GM19035 (cell line): Measurements from ENCODE around the gene ERBB4.

Experiments used
- ATAC-seq: cut with Tn5 transposase; IDR thresholded peaks from one replicate; pipeline ENCODE4 v1.9.1; 2021; ENCODE audit not compliant: unreplicated experiment

Gene ERBB4

DNA sequence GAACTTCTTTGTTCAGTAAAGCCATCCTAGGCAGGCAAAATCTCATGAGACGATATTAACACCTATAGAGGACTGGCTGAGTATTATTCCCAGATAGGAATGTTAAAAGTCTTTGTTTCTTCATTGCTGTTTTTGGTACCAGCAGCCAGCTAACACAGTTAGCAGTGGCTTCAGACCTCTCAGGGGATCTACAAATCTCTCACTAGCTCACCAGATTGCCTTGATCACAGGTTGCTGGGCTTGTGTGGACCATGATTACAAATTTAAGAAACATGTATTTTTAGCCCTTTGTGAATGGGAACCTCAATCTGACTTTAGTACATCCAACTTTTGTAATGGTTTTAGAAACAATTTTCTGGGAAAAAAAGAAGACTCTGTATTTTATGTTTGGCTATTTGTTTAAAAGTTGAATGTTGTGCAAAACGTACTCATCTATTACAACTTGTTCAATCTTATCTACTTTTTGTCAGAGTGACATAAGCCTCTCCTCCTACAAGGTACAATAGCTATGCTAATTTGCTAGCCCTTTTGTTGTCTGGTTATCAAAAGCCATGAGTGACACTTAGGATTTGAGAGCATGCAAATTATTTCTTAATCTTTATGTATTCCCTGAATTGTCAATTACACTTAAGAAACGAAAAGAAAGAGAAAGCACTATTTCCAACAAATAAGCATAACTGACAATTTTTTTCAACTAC, 693.1 kb downstream of the ERBB4 start:
- ATAC-seq = no peak

DNA sequence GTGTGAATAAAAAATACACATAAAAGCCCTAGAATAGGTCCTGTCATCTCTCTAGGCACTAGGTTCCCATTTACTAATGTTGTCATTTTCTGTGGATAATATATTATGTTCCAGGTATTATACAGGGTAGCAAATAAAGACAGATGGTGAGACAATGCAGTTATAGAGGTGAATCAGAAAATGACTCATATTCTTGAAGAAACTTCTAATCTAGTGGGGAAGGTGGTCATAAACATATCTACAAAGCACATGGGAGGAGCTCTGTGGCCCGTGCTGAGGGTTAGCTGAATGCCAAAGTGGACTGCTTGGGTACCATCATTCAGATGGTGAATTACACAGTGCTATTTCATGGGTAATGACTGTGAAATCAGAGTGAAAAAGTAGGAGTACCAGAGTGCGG, 700.9 kb downstream of the ERBB4 start:
- no peak for ATAC-seq

DNA sequence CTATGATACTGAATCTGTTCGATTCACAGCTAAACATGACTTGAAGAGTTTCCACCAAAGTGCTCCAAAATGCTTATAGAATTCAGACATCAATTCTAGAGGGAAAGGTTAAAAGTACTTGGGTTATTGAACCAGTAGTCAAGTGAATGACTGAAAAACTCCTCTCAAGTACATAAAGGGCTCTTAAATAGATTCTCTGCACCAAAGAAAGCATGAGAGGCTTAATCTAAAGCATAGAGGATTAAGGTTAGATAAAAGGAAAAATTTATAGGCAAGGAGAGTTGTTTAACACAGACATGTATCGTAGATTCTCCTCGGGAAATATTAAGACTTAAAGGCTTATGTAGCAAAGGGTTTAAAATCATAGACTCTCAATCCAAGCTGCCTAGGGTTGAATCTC, 701.4 kb downstream of the ERBB4 start:
- ATAC-seq = no peak

DNA sequence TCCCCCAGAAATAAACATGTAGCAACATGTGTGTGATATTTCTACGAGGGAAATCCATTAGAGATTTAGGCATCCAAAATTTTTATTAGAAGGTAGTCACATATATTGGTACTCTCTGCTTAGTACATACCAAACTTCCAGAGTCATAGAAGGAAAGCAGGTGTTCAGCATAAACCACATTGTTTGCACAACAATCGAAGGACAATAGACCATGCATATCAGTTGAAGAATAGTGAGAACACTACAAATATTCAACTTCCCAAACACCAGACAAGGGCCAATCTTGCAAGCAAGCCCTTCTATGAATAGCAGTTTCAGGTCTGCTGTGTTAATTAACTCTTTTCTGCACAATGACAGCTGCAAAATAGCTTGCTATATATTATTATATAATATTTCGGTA, 702.2 kb downstream of the ERBB4 start:
- no peak for ATAC-seq

DNA sequence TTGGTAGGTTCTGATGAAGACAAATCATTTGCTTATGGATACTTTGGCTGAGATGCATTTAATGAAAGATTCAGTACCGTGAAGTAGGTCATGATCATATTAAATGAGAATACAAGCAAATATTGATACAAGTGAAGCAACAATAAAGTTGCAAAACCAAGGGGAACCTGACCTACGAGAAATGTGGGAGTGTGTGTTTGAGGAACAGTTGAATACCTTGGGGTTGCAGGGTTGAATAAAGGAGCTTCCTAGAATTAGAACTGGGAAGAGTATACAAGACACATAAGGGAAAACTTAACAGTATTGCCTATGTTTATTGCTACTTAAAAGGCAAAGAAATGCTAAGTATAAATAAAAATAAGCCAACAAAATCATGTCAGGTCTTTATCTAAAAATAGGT, 702.9 kb downstream of the ERBB4 start:
- no peak for ATAC-seq

DNA sequence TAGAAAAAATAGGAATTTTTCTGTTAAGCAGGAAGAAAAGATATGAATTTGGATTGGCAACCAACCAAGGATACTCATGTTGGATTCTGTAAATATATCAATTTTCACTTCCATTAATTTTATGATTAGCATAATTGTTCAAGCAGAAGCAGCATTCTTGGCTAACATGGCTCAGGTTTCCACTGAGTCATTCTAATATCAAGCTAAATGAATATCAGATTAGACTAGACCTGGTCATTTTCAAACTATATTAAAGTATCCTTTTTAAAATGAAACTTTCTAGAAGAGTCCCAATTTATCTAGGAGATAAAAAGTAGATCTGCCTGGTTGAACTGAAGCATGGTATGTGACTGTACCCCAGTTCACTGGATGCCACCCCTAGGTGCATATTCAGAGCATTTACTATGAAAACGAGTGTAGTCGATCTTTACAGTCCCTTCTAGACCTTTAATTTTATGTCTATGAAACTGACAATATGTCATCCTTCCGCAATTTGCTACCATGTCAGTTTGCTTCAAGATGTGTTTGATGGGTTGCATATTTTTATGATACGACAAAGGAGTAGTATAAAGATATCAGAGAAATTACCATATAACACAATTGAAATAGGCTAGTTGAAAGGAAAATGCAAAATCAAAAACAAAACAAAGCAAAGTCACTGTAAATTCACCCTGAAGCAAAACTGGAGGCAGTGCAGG, 704.9 kb downstream of the ERBB4 start:
- ATAC-seq = no peak

DNA sequence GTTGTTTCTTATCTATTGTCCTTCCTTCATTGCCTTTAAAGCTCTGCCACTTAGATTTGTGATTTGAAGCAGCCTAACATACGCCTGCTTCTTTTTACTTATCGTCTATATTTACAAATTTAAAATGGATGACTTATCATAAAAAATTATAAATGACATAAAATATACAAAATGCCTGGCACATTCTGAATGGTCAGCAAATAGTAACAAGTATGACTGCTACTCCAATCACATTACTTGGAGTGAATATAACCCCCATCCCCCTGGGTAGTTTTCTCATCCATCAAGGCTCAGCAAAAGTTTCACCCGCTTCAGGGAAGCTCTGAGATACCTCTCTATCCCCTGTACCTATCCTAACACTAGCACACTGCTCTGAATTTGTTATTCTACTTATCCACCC, 708.9 kb downstream of the ERBB4 start:
- no peak for ATAC-seq

DNA sequence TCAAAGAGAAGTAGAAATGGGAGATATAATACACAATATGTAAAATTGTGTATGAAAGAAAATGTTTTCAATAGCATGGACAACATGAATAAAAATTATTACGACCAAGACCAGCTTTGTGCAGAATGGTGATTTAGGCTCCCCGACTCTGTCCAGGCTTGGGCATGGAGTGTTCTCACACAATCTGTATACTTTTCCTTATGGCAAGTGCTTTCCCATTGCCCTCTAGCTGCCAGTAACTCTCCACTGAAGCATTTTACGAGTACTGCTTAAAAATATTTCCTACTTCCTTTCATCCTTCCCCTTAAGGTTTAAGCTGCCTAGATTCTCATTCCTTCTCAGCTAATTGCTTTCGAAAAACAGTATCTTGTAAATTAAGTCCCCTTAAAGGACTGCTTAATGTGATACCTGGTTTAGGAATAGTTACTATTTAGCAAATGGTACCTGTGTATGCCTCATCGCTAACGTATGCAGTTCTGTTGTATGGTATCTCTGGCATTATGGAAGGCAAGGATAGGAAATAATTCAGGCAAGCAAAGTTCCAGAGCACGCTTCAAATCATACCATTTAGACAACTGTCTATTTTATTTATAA, 714.6 kb downstream of the ERBB4 start:
- no peak for ATAC-seq

DNA sequence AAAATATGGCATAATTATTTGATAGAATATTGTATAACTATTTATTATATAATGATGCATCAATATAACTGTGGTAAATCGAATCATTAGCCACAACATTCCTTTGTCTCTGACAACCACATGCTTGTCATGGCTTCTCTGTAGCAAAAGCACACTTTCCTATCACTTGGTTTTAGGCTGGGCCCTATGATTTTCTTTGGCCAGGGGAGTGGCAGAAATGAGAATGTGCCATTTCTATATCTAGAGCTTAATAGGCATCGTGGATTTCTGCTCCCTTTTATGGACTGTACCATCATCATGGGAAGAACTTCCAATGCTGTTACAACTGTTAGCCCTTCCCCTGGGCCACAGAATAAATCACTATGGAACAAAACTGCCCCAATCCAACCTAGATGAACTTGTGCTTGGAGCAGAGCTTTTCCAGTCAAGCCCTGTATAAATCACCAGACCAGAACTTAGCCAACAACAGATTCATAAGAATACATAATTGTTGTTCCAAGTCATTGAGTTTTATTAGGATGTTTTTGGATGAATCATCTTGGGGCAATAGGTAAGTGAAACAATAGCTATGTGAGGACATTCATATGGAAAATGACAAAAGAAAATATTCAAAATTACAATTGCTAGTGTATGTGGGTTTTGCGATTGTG, 715.8 kb downstream of the ERBB4 start:
- ATAC-seq = no peak

DNA sequence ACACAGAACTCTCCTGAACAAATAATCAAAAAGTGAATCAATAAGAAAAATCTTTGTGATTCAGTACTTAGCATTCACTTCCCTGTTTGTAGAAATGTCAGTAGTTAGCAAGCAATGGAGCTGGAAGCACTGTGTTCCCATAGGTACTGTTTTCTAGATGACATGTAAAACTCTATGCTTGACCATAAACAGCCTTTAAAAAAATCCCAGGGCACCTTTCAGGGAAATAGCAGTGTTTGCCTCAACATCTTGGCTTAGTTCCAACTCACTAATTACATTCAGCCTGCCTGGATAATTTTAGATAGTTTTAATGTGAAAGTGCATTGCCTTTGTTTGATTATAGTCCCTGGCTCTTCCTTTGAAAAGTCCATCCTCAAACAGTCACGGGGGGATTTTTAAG, 721.8 kb downstream of the ERBB4 start:
- no peak for ATAC-seq

DNA sequence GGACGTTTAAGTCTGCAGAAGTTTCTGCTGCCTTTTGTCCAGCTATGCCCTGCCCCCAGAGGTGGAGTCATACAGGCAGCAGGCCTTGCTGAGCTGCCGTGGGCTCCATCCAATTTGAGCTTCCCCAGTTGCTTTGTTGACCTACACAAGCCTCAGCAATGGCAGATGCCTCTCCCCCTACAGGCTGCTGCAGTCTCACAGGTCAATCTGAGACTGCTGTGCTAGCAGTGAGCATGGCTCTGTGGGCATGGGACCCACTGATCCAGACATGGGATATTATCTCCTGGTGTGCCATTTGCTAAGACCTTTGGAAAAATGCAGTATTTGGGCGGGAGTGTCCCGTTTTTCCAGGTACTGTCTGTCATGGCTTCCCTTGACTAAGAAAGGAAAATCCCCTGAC, 726.0 kb downstream of the ERBB4 start:
- no peak for ATAC-seq

DNA sequence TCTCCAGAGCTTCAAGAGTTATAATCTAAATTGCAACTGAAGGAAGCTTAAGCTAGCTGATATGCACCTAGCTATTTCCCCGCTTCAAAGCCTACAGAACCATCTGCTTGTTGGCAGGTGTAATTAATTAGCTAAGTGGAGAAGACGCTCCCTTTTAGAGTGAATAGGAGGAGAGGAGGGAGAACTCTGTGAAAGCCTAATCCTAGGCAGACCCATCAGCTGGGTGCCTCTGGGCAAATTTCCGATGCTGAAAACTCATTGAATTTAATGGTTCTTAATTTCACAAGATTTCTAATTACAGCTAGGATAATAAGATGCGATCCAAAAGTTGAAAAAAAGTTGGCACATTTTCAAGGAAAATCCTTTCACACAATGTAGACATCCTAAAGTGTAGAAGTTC, 735.9 kb downstream of the ERBB4 start:
- no peak for ATAC-seq

DNA sequence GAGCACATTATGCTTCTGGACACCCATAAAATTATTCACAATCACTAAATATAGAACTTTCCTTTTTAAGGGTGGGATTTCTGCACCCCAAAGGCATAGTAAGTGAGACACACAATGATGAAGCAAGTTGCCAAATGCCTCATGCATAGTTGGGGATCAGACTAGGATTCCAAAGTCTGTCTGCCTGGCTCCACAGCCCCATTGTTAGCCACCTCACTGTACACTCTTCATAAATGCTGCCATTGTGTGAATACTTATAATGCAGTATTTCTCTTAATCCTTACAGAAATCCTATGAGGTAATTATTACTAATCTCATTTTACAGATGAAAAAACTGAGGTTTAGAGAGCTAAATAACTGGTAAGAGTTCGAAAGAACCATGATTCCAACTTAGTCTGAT, 738.6 kb downstream of the ERBB4 start:
- no peak for ATAC-seq

DNA sequence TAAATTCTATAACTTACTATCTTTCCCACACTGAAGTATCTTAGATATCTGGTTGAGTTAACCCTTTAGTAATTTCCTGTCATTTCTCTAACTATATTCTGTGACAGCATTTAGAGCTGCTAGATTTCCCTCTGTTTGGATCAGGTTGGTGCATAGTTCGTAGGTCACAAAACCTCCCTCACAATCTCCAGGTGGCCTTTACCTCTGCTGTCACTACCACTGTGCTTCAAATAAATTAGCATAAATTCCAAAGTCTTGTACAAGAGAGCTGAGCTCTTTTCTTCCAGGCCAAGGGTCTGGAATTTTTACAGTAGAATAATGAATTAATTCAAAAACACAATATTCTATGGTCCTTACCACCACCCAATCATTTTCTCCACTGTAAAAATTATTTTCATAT, 739.7 kb downstream of the ERBB4 start:
- no peak for ATAC-seq

DNA sequence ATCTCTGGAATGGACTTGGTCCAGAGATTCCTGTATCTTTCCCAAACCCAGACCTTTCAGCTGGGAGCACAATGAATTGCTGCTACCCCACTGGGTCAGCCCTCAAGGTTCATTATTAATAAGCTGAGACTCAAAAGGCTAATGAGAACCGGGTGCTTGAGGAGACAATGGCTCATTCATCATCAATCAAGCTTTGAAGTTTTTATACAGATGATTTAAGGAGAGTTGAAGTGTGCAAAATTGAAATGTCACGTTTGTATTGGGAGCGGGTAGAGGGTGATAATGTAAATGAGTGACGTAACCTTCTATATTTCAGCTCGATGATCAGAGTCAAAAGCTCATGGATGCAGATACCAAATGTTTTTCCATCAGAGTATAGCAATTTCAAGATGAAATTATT, 744.9 kb downstream of the ERBB4 start:
- ATAC-seq = no peak

DNA sequence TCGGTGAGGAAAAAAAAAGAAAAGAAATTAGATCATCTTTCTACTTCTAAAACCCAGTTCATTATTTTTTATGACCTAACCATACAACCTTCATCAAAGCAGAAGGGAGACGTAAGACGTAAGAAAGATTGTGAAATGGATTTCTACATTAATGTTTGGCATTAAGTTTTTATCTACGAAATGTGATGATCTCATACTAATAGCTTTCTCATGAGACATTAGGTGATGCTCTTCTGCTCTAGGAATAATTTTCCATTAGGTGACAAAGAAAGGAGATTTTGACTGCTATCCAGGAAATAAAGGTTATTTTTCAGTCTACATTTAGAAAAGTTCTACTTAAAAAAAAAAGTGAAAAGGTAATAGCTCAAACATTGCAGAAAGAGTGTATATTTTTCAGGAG, 748.6 kb downstream of the ERBB4 start:
- no peak for ATAC-seq

DNA sequence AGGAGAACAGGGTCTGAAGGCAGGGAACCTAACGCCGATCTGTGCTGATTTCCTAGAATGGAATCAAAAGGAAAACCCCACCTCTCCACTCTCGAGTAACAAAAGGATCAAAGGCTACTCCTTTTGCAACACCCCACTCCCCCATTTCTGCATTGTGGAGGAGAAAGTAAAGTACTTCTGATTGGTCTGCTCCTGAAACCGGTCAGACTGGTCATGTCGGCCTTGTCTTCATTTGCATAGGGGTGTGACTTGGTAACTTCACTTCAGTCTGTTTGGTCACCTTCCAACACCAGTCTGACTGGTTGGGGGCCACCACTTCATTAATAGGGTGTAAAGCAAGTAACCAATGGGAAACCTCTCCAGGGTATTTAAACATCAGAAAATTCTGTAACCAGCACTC, 771.9 kb downstream of the ERBB4 start:
- no peak for ATAC-seq

DNA sequence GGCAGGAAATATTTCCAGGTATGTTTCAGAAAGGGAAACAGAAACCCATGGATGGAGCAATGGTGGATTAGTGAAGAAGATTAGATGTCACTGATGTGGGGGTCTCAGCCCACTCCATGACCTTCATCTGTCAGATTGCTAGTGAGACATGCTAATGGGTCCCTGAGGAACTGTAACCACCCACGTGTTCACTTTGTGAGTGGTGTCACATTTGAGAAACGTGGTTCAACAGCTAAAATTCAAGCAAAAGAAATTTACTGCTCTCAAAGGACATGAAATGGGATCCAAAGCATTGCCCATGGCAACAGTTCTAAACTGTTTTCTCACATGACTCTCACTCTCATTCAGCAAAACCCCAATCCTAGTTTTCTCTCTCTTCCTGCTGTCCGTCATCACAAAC, 776.1 kb downstream of the ERBB4 start:
- no peak for ATAC-seq

DNA sequence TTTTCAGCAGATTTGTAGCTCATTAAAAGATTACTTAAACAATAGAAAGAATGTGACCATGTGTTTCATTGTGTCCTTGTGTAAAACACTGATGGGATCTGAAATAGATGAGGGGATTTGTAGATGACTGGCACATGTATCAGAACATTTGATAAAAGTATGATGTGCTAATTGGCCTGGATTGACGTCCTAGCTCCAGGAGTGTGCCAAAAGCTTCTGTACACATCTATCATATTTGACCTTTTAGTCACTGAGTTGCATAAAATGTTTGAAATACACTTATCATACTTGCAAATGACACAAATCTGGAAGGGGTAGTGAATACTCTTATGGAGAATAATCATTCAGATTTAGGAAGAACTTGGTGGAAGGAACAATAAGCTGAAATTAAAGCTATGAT, 778.5 kb downstream of the ERBB4 start:
- ATAC-seq = no peak

DNA sequence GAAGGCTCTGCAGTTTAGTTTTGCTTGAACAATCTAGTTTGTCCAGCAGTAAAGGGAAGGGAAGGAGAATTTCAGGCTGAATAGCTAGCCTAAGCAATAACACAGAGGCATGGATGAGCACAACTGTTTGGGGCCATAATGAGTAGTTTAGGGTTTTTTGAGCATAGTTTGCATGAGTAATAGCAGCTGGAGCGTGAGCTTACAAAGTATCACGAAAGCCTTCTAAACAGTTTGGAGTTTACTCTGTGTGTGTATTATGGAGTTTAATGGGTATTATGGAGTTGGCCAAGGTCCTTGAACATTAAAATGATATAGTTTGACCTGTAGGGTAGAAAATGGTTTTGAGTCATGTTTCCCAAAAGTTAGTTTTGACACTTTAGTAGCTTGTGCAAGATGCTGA, 782.3 kb downstream of the ERBB4 start:
- no peak for ATAC-seq

DNA sequence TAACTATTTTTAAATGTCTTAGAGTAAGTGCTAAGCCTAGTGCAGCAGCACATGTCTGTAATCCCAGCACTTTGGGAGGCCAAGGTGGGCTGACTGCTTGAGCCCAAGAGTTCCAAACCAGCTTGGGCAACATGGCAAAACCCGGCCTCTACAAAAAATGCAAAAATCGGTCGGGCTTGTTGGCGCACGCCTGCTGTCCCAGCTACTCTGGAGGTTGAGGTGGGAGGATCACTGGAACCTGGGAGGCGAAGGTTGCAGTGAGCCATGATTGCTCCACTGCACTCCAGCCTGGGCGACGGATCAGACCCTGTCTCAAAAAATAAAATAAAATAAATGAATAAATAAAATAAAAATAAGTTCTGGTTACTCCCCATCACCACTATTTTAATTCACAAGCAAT, 783.4 kb downstream of the ERBB4 start:
- no peak for ATAC-seq

DNA sequence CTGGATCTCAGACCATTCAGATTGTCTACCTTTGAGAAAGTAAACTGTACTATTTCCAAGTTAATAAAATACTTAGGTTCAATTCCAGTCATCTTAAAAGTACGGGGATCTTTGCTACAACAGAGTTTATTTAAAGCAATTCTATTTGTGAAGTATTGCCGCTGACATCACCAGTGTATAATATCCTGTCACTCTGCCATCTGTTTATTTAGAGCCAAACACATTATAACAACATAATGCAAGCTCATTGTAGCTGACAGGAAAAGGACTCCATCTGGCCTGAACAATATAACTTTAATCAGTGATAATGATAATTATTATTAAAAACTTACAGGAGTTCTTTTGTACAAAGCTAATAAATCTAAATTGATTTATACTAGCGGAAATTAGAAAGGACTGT, 786.8 kb downstream of the ERBB4 start:
- no peak for ATAC-seq
